RPMI7951 (cell line): Measurements from ENCODE around the gene ACOX1. TPM values are rescaled to one million over a fixed set of nuclear protein-coding genes. Genes with fewer than 3 reads are reported as not detected.

ENCODE experiments used
- DNase-seq: peaks from one replicate; pipeline ENCODE4 v3.0.0-alpha.2; 2012; ENCODE audit warnings: low read depth
- total RNA-seq: library from RNA; depleted of rRNA; stranded (reverse); fragments of >200 nt; shearing (Covaris generic); gene quantifications from 2 replicates; pipeline ENCODE4 v1.2.3, GENCODE V29; 2014

ACOX1 gene
- total RNA-seq, 1 experiment from 2014 or later = 21.4 TPM

DNA sequence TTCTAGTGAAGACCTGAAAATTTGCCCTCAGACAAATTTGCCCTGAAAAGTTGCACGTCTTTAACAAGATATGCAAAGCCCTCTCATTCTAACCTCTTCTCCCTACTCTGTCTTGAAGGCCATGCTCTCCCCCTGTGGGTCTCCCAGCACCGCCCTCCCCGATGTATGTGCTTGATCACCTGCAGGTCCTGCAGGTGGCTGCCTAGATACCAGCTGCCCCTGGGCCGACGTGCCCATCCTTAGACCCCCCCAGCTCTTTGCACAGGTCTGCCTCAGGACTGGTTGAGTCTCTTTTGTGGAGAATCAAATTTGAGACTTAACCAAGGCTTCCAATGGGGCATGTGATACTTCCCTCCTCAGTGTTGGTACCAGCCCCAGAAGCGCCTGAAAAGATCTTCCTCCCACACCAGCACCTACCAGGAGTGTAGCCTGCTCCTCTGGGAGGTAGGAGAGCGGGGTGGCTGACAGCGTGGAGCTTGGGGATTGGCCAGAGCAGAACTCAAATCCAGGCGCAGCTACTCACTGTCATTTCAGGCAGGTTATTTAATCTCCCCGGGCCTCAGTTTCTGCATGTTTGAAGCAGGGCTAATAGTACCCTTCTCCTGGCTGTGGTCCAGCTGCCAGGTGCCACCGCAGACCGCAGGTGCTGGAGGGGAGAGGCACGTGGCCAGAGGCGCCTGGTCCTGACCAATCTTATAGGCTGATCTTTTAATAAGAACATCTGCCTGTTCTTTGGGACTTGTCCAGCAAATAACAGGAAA lies 69.7 kb downstream of the ACOX1 start:
- no peak for DNase-seq

DNA sequence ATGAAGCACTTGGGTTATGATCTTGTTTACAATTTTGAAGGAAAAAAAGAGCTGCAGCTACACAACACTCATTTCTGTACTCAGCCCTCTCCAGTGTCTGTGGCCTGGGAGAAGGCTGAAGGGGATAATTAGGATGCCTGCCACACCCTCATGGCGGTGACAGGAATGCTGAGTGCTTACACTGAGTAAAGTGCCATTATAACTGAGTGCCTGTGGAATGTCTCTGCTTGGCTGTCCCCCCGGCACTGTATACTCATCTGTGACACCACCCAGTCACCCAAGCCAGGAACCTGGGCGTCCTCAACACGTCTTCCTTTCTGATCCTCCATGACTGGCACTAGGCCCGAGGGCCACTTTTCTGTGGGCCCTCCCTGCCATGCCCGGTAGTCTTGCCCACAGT lies 70.8 kb downstream of the ACOX1 start:
- DNase-seq = no peak

- DNase-seq = no peak
Observed at GRCh38 chr17:75906143-75906884, 72.7 kb downstream of the ACOX1 start.

DNA sequence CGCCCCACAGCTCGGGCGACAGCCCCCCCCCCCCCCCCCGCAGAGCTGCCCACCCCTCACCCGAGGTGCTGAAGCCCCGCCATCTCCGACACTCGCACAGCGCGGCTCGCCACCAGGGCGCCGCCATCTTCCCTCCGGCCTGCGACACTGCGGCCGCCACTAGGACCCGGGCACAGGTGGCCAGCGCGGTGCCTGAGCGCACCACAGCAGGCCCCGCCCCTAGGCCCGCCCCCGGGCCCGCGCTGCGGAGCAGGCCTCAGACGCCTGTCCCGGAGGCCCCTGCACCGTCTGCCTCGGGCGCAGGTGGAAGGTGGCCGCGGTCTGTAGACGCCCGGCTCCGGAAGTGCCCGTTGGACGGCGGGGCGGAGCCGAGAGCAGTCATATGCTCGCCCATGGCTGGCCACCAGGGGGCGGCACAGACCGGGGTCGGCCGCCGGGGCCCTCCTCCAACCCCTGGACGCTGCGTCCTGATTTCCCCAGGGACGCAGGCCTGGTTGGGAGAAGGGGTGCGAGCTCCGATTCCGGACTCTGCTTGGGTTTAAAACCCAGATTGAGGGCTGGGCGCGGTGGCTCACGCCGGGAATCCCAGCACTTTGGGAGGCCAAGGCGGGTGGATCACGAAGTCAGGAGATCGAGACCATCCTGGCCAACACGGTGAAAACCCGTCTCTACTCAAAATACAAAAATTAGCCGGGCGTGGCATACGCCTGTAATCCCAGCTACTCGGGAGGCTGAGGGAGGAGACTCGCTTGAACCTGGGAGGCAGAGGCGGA lies 74.0 kb downstream of the ACOX1 start, which contains the start of gene MRPL38:
Gene MRPL38, minus strand, starts transcription at position 136 of the 773 bp plus-strand sequence. Its CDS starts 9 bp downstream, at position 127.
- peak; percentile 93 for DNase-seq

DNA sequence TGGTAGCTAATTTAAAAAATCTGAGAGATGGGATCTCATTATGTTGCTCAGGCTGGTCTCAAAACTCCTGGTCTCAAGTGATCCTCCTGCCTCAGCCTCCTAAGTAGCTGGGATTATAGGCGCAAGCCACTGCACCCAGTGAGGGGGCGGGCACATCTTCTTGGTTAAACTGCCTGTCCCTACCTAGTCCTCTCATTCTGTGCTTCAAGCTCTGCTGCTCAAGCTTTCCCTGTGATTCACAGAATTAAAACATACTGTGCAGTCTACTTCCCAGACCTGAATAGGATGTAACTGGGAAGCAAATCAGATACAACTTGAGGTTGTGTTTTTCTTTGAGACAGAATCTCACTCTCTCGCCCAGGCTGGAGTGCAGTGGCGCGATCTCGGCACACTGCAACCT lies 76.6 kb downstream of the ACOX1 start:
- no peak for DNase-seq

DNA sequence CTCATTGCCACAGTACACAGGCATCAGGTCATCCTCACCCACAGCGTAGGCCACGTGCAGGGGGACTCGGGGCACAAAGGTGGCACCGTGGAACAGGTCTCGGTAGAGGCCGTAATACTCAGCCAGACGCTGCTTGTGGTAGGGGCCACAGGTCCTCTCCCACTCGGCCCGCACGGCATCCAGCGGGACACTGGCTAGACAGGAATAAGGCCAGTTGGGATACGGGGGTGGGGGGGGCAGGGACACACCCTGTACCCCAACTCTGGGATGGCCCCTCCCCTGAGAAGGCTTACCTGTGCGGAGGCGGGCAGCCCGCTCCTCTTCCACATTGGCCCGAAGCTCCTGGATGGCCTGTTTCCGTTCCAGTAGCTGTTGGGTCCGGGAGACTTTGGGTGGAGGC lies 77.2 kb downstream of the ACOX1 start:
- DNase-seq = no peak

DNA sequence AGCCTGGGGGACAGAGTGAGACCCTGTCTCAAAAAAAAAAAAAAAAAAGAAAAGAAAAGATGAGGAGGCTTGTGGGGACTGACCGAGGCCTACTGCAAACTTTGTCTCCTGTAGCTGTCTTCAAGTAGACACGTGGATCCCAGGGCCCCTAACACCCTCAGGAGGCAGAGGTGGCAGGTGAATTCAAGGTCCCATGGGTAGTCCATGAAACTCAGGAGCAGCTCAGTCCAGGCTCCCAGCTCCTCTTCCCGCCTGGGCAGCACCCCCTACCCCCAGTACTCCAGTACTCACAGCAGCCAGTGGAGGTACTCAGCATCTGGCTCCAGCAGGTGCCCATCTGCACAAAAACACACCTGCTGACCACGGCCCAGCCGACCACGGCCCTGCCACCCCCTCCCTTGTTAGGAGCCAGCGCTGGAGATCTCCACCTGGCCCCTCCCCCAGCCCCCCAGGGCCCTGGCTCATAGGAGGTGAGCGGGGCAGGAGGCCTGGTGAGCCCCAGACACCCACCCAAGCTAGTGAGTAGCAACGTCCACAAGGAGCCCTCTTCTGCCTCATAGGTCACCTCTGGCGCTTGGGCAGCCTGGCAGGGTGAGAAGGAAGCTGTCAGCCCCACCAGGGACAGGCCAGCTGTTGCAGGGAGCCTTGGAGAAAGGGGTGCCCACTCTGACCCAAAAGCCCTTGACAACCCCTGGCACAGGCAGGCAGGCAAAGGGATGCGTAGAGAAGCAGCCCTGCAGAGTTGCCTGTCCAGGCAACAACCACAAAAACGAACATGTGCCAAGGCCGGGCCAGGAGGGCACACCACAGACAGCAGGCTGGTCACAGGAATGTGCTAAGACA lies 78.1 kb downstream of the ACOX1 start:
- DNase-seq = no peak

DNA sequence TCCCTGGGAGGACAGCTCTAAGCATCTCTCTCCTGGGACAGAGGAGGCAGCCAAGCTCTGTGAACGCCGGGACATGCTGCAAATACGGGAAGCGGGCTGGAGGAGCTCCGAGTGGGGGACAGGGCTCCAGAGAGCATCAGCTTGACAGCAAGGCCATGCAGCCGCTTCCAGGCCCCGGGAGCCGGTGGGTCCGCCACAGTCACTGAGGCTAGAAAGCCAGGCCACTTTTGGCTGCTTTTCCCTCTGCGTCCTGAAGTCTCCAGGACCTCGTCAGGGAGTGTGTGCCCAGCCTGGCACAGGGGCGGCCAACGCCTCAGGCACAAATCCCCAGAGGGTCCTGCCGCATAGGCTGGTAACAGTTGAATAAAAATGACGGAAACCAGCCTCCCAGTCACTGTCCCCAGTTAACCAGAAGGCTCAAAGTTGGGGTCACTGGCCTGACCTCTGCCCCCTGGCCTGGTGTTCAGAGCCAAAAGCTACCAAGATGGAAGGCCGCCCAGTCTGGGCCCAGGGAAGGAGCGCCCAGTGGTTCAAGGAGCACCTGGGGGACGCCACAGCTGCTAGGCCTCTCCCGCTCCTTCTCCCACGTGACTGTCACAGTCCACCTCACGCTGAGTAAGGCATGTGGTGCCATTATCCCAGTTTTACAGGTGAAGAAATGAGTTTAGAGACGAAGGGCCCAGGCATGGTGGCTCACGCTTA lies 79.0 kb downstream of the ACOX1 start:
- DNase-seq = no peak

GRCh38 chr17:75899353-75899752 lies 79.6 kb downstream of the ACOX1 start:
- DNase-seq = no peak

DNA sequence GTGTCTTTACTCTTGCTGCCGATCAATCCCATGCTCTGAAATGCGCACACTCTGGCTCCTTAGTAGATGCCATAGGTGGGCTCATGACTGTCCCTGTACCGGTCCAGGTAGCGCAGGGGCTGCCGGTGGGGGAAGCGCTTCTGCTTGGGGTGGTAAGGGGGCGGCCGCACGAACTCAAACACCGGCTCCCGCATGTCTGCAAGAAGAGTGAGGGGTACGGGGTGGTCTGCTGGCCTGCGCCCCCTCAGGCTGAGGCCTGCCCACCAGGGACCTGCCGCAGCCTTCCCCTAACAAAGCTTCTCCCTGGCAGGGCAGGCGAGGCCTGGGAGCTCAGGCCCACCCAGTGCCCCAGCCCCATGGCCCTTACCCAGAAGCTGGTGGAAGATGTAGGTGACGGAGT lies 80.2 kb downstream of the ACOX1 start:
- no peak for DNase-seq

DNA sequence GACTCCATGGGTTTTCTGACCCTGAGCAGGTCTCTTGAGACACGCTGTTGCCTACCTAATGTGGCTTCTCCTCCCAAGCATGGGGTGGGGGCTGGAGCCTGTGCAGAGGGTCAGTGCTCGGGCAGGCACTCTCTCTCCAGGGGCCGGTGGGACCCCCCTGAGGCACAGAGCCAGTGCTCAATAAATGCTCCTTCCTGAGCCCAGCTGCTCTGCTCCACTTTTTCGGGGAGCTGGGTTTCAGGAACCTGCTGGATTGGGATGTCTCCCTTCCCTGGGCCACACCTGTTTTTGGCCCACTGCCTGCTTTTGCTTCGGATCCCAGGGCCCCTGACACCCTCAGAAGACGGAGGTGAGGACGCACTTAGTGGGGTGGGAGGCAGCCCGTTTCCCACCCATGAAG lies 80.9 kb downstream of the ACOX1 start:
- no peak for DNase-seq

DNA sequence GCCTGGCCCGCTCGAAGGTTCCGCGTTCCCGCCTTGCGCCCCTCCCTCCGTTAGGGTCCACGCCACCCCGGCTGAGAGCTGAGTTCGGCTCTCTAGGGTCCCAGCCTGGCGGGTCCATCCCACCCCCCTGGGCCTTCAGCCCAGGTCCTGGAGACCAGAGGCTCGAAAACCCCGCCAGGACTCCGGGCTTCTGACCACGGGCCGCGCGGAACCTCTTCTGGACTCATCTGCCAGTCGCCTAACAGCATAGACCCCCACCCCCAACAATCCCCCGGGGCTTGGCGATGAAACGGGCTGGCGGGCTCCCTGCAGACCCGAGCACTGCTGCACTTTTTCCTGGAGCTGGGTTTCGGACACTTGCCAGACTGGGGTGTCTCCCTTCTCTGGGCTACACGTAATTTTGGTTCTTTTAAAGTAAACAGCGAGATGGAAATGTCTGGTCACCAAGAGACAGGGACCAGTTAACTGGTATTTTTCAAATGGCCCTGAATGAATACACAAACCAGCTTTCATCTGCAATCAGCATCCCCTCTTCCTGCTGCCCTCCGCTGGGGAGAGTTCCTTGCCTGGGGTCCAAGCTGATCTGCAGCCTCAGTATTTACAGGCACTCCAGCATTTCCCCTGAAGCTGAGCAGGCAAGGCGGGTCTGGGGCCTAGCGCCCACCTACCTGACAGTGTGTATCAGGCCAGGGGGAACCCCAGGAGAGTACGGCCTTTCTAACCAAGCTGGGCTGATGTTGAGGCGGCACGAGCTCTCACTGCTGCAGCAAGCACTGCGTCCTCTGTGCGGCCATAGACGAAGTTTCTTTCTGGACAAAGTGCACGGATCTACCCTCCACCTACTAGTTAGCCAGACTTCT lies 81.6 kb downstream of the ACOX1 start:
- no peak for DNase-seq

DNA sequence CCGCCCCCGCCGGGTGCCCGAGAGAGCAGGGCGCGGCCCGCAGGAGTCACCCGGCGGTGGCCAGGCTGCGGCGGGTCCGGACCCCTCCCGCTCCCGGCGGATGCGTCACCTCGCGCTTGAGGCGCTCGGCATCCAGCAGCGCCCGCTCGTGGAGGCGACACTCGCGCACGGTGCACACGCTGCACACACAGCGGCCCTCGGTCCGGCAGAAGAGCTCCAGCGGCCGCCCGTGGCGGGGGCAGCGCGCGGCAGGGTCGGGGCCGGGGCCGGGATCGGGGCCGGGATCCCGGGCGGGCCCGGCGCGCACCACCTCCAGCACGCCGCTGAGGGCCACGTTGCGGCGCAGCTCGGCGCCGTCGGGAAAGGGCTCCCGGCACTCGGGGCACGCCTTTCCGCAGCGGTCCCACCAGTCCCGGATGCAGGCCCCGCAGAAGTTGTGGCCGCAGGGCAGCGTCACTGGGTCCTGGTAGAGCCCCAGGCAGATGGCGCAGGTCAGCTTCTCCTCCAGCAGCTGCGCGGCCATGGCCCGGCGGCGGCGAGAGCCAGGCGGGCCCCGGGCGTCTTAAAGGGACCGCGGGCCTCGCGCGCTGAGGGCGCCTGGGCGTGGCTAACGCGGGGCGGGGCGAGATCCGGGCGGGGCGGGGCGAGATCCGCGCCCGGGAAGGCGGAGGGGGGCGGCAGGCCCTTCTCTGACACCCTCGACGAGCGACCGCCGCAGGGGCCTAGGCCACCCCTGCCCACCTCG lies 82.4 kb downstream of the ACOX1 start, which contains the start of gene TRIM65:
Gene TRIM65, minus strand, starts transcription at position 537 of the 745 bp plus-strand sequence. Its CDS starts 14 bp downstream, at position 523.
- DNase-seq = peak; percentile 78

- DNase-seq = peak; percentile 18
Observed at GRCh38 chr17:75895370-75896155, 83.4 kb downstream of the ACOX1 start.

GRCh38 chr17:75894049-75894733 lies 84.8 kb downstream of the ACOX1 start:
- DNase-seq = no peak

- DNase-seq = no peak
Observed at GRCh38 chr17:75893305-75894048, 85.5 kb downstream of the ACOX1 start.
